Measurements from ENCODE around the gene OSBP2.

- TF ChIP-seq CTCF (IDR thresholded peaks at IDR 0.05), result no peak
- no peak for TF ChIP-seq POLR2A (IDR thresholded peaks at IDR 0.05)
- no peak for TF ChIP-seq POLR2AphosphoS5 (IDR thresholded peaks at IDR 0.05)
Measured at GRCh38 chr22:30879415-30879797, 184.7 kb downstream of the OSBP2 start.

Data from breast epithelium (tissue), 3 donors.